HEK293T (cell line): ENCODE results near the gene BBS9.

Experiments
- ARNT ChIP-seq: fragments of 450-650 bp; IDR thresholded peaks from 2 replicates; pipeline ENCODE4 v1.6.1; 2017; ENCODE audit warnings: mild to moderate bottlenecking
- BHLHE40 ChIP-seq: fragments of 450-650 bp; IDR thresholded peaks from 2 replicates; pipeline ENCODE4 v1.6.1; 2016; ENCODE audit warnings: mild to moderate bottlenecking, moderate library complexity, borderline replicate concordance
- ELF4 ChIP-seq: fragments of 450-650 bp; IDR thresholded peaks from 2 replicates; pipeline ENCODE4 v1.6.1; 2017; ENCODE audit warnings: antibody characterized with exemption
- FOXA1 ChIP-seq: fragments of 450-650 bp; IDR thresholded peaks from 2 replicates; pipeline ENCODE4 v1.6.1; 2016; ENCODE audit warnings: mild to moderate bottlenecking
- FOXK2 ChIP-seq: fragments of 450-650 bp; IDR thresholded peaks from 2 replicates; pipeline ENCODE4 v1.6.1; 2016; ENCODE audit warnings: mild to moderate bottlenecking
- FOXM1 ChIP-seq: fragments of 450-650 bp; IDR thresholded peaks from 2 replicates; pipeline ENCODE4 v1.6.1; 2017; ENCODE audit warnings: mild to moderate bottlenecking, borderline replicate concordance
- HDGF ChIP-seq: fragments of 450-650 bp; IDR thresholded peaks from 2 replicates; pipeline ENCODE4 v1.6.1; 2017; ENCODE audit warnings: antibody characterized with exemption, borderline replicate concordance
- LEF1 ChIP-seq: fragments of 450-650 bp; IDR thresholded peaks from 2 replicates; pipeline ENCODE4 v1.6.1; 2017; ENCODE audit warnings: mild to moderate bottlenecking, borderline replicate concordance
- SP1 ChIP-seq: fragments of 450-650 bp; IDR thresholded peaks from 2 replicates; pipeline ENCODE4 v1.6.1; 2017
- SUZ12 ChIP-seq: fragments of 450-650 bp; IDR thresholded peaks from 2 replicates; pipeline ENCODE4 v1.6.1; 2016; ENCODE audit warnings: mild to moderate bottlenecking
- TARDBP ChIP-seq: fragments of 450-650 bp; IDR thresholded peaks from 2 replicates; pipeline ENCODE4 v1.6.1; 2016
- ZNF384 ChIP-seq: fragments of 450-650 bp; IDR thresholded peaks from 2 replicates; pipeline ENCODE4 v1.6.1; 2016

DNA sequence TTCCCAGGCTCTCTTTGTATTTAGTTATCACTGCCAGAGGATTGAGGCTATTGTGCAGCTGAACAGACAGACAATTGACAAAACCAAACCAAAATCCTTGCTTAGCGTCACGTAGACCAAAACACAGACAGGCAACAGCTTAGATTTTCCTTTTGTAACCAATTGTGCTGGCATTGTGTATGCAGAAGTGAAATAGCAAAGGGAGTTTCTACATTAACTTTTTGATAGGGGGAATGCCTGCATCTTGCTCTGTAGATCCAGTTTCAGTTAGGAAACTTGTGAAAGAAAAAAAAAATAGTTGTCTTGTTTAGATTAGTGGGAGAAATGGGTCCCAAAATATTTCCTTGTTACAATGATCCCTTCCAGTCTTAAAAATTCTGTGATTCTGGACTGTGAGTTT is 333.8 kb downstream of the BBS9 start:
- TF ChIP-seq SUZ12 (no peak), HDGF (no peak), SP1 (no peak), ZNF384 (no peak), FOXA1 (no peak), FOXM1 (no peak), FOXK2 (no peak), TARDBP (no peak), ARNT (no peak), BHLHE40 (no peak), LEF1 (no peak), ELF4 (no peak)
